Effector CD8-positive, alpha-beta T cell (primary cell): ENCODE data around the gene ANKRD2.
"Not testable (repeated sequence)": the region's sequence is repeated elsewhere in the genome, so short reads cannot be mapped to it uniquely, and the experiment has no call there.

Experiments used
- DNase-seq: peaks from one replicate; lab custom pipeline; 2025; lab: John Stamatoyannopoulos, UW

ANKRD2 gene

GRCh38 chr10:97571622-97572021 lies 957 bp upstream of the ANKRD2 start:
- DNase-seq = no peak

GRCh38 chr10:97573021-97573420 lies 442 bp downstream of the ANKRD2 start:
- no peak for DNase-seq

DNA sequence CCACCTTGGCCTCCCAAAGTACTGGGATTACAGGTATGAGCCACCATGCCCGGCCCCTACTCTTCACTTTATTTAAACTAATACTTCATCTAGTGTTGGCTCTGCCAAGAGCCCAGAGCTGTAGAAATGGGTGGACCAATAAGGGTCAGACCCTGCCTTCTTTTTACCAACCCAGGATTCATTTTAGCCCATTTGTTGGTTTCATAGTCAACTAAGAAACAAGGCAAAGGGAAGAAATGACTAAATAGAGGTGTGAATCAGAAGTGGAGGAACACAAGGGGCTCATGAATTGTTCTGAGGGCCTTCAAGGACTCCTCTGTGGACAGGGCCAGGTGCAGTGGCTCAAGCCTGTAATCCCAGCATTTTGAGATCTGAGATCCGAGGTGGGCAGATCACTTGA lies 1.1 kb downstream of the ANKRD2 start:
- no peak for DNase-seq

- DNase-seq = no peak
These were observed 2.0 kb downstream of the ANKRD2 start for GRCh38 chr10:97574374-97575126.

GRCh38 chr10:97575127-97575668 lies 2.6 kb downstream of the ANKRD2 start:
- DNase-seq = no peak

DNA sequence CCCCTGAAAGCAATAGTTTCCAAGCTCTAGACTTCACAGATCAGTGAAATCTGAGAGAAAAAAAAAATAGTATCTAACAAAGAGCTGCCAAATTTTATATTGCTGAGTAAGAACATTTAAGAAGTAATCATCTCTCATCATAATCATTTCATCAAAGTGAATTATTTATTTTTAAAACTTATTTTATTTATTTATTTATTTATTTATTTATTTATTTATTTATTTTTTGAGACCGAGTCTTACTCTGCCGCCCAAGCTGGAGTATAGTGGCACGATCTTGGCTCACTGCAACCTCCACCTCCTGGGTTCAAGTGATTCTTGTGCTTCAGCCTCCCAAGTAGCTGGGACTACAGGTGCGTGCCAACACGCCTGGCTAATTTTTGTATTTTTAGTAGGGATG lies 3.9 kb downstream of the ANKRD2 start:
- not testable (repeated sequence) for DNase-seq

DNA sequence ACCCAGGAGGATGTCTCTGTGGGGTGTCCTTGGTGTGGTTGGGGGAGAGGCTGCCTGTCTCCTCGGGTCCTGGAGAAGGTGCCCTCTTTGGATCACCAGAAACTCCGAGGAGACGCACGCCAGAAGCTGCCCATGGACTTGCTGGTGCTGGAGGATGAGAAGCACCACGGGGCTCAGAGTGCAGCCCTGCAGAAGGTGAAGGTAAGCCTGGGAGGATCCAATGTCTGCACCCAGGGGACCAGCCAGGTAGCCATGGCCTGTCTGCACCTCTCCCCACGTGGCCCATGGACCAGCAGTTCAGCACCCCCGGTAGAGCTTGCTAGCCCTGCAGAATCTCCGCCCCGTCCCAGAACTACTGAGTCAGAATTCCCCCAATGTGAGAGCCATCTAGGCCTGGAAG lies 5.1 kb downstream of the ANKRD2 start:
- no peak for DNase-seq

DNA sequence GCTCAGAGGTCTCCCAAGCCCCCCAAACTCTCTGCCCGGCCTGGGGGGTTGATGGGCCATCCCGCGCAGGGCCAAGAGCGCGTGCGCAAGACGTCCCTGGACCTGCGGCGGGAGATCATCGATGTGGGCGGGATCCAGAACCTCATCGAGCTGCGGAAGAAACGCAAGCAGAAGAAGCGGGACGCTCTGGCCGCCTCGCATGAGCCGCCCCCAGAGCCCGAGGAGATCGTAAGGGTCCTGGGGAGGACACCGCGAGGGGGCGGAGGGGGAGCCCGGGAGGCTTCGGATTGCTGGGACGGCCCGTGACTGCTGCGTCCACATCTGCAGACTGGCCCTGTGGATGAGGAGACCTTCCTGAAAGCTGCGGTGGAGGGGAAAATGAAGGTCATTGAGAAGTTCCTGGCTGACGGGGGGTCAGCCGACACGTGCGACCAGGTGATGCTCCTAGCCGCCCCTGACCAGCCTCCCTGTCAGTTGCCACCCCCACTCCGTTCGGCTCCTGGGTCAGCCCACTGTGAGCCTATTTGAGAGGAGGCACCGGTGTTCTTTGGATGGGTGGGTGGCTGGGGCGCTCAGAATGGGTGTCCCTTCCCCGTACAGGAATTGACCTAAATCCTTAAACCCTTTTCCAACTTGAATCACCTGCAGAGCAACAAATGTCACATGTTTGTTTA lies 5.7 kb downstream of the ANKRD2 start:
- no peak for DNase-seq

GRCh38 chr10:97580421-97581367 lies 8.1 kb downstream of the ANKRD2 start:
- DNase-seq = no peak

DNA sequence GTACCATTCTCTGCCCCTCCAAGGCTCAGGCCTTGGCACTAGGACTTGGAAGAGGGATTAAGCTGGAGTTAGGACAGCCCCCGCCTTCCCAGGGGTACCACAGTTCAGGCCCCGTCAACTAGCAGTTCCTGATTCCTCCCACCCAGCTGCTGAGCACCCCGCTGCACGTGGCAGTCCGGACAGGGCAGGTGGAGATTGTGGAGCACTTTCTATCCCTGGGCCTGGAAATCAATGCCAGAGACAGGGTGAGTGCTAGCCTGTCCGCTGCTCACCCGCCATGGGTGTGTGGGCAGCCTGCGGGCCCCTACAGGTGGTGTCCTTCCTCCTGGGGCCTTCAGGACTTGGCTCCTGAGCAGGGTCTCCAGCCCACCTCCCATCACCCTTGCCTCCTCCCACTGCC lies 9.6 kb downstream of the ANKRD2 start:
- no peak for DNase-seq

DNA sequence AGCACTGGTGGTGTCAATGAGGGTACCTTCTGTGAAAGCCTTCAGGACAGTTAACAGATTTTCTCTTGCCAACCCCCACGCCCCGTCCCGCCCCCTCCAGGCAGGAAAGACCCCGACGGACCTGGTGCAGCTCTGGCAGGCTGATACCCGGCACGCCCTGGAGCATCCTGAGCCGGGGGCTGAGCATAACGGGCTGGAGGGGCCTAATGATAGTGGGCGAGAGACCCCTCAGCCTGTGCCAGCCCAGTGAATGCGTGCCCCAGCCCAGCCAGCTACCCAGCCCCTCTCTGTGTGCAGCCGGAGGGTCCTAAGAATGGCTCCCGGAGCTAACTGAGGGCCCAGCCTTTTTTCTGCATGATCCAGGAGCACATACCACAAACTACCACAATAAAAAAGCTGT lies 10.9 kb downstream of the ANKRD2 start:
- DNase-seq = no peak

GRCh38 chr10:97584060-97584797 lies 11.7 kb downstream of the ANKRD2 start, which contains the start of gene HOGA1:
HOGA1 (plus strand) TSS chr10:97584389; CDS start chr10:97584704, 315 bp downstream.
- DNase-seq = no peak

GRCh38 chr10:97584798-97585438 lies 12.3 kb downstream of the ANKRD2 start:
- no peak for DNase-seq

DNA sequence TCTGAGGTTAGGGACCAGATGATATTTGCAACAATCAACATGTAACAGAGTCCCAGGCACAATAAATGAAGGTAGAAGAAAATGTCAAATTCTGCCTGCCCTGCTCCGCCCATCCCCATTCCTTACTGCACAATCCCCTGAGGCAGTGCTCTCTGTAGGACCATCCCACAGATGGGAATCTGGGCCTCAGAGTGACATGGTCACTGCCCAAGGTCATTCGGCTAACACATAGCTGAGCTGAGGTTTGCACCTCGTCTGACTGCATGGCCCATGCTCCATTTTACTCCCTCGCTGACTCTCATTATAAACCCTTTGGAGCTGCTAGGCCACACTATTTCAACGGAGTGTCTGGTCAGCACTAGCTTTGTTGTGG lies 12.8 kb downstream of the ANKRD2 start:
- DNase-seq = no peak

DNA sequence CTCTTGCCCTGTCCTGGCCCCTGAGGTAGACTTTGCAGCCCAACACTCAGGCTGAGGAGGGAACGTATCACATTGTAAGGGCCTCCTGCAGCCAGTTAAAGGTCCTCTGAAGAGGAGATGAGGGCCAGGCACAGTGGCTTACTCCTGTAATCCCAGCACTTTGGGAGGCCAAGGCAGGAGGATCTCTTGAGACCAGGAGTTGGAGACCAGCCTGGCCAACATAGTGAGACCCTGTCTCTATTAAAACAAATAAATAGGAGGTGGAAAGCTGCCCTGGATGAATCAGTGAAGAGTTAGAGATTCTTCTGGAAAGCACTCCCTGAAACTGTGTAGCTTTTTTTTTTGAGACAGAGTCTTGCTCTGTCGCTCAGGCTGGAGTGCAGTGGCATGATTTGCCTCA lies 14.6 kb downstream of the ANKRD2 start:
- DNase-seq = no peak

DNA sequence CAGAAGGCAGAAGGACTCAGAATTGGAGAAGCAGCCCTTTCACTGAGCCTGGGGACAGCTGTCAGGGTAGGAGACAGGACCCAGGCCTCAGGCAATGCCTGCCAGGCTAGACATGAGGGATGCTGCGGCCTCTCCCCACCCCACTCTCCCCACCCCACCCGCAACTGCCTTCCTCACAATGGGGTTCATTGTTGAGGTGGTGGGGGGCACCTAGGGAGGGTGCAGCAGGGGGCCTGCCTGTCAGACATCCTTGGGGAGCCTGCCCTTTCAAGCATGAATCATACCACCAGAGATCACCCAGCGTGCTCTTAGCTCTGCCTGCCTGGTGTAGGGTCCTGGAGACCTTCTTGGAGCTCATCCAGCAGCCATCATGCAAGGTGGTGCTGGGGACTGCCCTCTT lies 16.9 kb downstream of the ANKRD2 start, which contains the start of gene C10orf62:
C10orf62 (plus strand) TSS at position 243 of the 400 bp plus-strand sequence. CDS start 177 bp downstream, outside the sequence.
- no peak for DNase-seq

DNA sequence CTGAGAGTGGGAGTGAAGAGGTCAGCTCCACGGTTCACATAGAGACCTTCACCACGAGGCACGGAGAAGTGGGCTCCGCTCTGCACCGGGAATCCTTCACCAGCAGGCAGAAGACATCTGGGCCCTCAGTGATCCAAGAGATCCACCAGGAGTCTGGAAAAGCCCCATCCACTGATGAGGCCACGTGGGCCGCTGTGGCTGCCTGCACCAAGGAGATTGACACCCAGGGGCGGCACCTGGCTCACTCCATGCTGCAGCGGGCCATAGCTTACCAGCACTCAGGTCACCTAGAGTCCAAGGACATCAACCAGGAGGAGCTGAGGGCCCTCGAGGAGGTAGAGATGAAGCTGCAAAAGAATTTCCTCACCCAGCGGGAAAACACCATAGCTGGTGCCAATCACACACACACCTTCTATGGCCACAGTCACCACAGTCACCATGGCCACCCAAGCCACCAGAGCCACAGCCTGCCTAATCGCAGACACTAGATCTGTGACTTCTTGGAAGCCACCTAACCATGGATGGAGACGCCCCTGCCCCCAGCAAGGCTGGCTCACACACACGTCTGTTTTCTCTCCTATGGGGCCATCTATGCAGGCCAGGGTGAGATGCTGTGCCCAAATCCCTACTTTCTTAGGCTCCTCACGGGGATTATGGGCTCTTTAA lies 17.6 kb downstream of the ANKRD2 start:
- DNase-seq = no peak

DNA sequence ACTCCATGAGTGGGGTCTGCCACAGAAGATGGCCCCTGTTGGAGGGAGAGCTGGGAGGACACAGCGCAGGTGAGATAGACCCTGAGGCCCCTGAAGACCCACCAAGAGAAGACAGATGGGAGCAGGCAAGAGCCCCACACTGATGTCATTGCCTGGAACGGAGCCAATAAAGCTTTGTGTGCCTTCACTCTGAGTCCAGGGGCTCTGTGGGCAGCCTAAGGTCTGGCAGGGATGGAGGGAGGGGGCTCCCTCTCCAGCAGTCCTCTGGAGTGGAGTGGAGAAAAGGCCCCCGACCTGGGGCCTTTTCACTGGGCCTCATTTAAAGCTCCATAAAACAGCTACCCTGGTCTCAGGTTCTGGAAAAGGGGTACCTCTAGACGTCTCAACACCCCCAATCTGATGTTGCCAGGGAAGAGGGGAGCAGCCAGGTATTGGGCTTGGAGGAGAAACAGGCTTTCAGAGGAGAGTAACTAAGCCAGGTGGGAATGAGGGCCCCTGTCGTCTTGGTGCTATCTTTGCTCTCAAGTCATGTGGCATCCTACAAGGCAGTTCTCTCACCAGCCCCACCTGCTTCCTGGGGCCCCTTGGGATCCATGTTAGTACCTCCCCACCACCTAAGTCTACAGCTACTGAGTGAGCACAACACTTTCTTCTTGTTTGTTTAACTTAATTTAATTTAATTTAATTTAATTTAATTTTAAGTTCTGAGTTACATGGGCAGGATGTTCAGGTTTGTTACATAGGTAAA lies 18.3 kb downstream of the ANKRD2 start:
- DNase-seq = no peak

DNA sequence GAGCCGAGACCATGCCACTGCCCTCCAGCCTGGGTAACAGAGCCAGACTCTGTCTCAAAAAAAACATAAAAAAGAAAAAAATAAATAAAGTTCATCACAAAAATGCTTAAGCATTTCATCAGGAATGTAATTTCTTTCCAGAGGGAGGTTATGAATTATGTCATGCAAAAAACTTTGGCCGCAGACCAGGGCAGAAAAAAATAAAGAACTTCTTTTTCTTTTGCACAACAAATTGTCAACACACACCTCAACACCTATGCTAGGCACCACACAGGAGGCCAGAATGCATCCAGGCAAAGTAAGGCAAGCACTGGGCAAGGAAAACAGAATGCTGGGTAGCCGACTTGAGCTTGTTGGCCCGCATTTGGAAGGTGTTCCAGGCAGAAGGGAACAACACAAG lies 20.8 kb downstream of the ANKRD2 start:
- no peak for DNase-seq
